Thymus (tissue), 11 donors: ENCODE results near the gene PSMG2. TPM values are rescaled to one million over a fixed set of nuclear protein-coding genes. Genes with fewer than 3 reads are reported as not detected.

Source experiments
- DNase-seq, 9 donors: peaks; one replicate each; pipeline ENCODE4 v3.0.0-alpha.2; 2013; ENCODE audit warnings: low spot score in 9 of 9, low read depth in 6 of 9, missing footprints in 1 of 9
- H3K27ac ChIP-seq, 2 donors: one replicate each; pipeline ENCODE4 v1.5.1; 2013; ENCODE audit warnings: control low read depth in 1 of 2, low read depth in 1 of 2, low read length in 1 of 2, mild to moderate bottlenecking in 1 of 2, moderate library complexity in 1 of 2
- H3K27me3 ChIP-seq, 2 donors: one replicate each; pipeline ENCODE4 v1.5.1; 2013; ENCODE audit warnings: low read length in 1 of 2; ENCODE audit not compliant: control insufficient read depth in 2 of 2, insufficient read depth in 1 of 2
- H3K36me3 ChIP-seq, 2 donors: one replicate each; pipeline ENCODE4 v1.5.1; 2013; ENCODE audit warnings: low read length in 1 of 2, mild to moderate bottlenecking in 1 of 2, moderate library complexity in 1 of 2; ENCODE audit not compliant: control insufficient read depth in 2 of 2, insufficient read depth in 2 of 2
- H3K4me1 ChIP-seq, 2 donors: one replicate each; pipeline ENCODE4 v1.5.1; 2013; ENCODE audit warnings: low read length in 2 of 2; ENCODE audit not compliant: control insufficient read depth in 2 of 2, insufficient read depth in 2 of 2
- H3K4me3 ChIP-seq, 2 donors: one replicate each; pipeline ENCODE4 v1.5.1; 2013; ENCODE audit warnings: low read length in 2 of 2, control low read depth in 1 of 2, mild to moderate bottlenecking in 1 of 2
- H3K9me3 ChIP-seq, 2 donors: one replicate each; pipeline ENCODE4 v1.5.1; 2013; ENCODE audit warnings: low read length in 1 of 2, mild to moderate bottlenecking in 1 of 2; ENCODE audit not compliant: control insufficient read depth in 2 of 2, insufficient read depth in 1 of 2
- WGBS: extraction: QIAGEN DNeasy Blood & Tissue Kit; methylation state at CpG from one replicate; pipeline ENCODE4 v1.1.7; 2013; 5-methylcytosine and 5-hydroxymethylcytosine counted together
- polyA plus RNA-seq: library from polyadenylated mRNA; stranded (reverse); fragments of 200-250 nt; gene quantifications from one replicate; pipeline ENCODE4 v1.2.3, GENCODE V29; 2013
- total RNA-seq: library from RNA; stranded (reverse); fragments of 120-200 nt; gene quantifications from one replicate; pipeline ENCODE4 v1.2.4, GENCODE V29; 2013
- donor health status: healthy.

The PSMG2 gene
- total and polyA plus RNA-seq, 2 donors = 97.4 to 125 TPM

DNA sequence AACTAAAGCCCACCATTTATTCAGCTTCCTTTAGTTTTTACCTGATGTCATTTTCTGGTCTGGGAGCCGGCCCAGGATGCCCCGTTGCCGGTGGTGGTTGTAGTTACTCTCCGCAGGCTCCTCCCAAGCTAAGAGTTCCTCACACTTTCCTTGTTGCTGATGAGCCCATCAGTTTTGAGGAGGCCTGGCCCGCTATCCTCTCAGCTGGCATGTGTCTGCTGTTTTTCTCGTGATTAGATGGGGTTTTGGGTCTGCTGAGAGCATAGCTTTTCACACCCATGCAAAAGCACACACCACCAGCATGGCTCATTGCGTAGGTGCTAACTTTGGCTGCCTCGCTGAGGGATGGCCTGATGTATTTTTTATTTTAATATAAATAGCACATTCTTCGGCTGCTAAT lies 72.1 kb downstream of the PSMG2 start:
- no peak for DNase-seq
- H3K36me3 ChIP-seq = peaks cover 0 to 9% of the 10 kb centered on the region in 2 donors
- H3K9me3 ChIP-seq = peaks cover 0 to 42% of the 10 kb centered on the region in 2 donors
- H3K27me3 ChIP-seq = no peaks in the 10 kb centered on the region
- 87% methylated on average over 9 of the region's 9 CpGs for whole genome bisulfite sequencing
- H3K27ac ChIP-seq = peak overlapping the region in 1 of 2 donors; percentile 87
- H3K4me1 ChIP-seq = peaks cover 0 to 11% of the 10 kb centered on the region in 2 donors
- peak overlapping the region; percentile 44 to 60 for H3K4me3 ChIP-seq

Other genes starting within 250 kb of the PSMG2 start
- 7.6 TPM for gene SPIRE1, start 44.9 kb upstream of the PSMG2 start, total RNA-seq
- gene SPIRE1, start 44.9 kb upstream of the PSMG2 start, polyA plus RNA-seq = 6.2 TPM
- 14.4 TPM for gene CEP76, start 319 bp upstream of the PSMG2 start, total RNA-seq
- gene CEP76, start 319 bp upstream of the PSMG2 start, polyA plus RNA-seq = 4.7 TPM
- gene PTPN2, start 181.2 kb downstream of the PSMG2 start, total RNA-seq = 155 TPM
- gene PTPN2, start 181.2 kb downstream of the PSMG2 start, polyA plus RNA-seq = 116 TPM
- gene SEH1L, start 245.0 kb downstream of the PSMG2 start, total RNA-seq = 34.6 TPM
- 30.5 TPM for gene SEH1L, start 245.0 kb downstream of the PSMG2 start, polyA plus RNA-seq